HL-60 (cell line): Measurements from ENCODE around the gene SLC44A3.

Source experiments
- DNase-seq, 2 experiments: peaks; one replicate each; pipeline ENCODE4 v3.0.0-alpha.2; 2010 to 2020; ENCODE audit warnings: low read depth in 1 of 2, low spot score in 1 of 2
- H3K27ac ChIP-seq: fragments of 250-450 bp; sonication (Bioruptor Pico); replicated peaks from 2 replicates; pipeline ENCODE4 v1.5.1; 2020; ENCODE audit warnings: mild to moderate bottlenecking, moderate library complexity
- H3K27me3 ChIP-seq: fragments of 250-450 bp; sonication (Bioruptor Pico); 2 replicates; pipeline ENCODE4 v1.5.1; 2021; ENCODE audit warnings: mild to moderate bottlenecking, moderate library complexity; ENCODE audit not compliant: insufficient read depth, poor library complexity, severe bottlenecking
- H3K4me3 ChIP-seq: replicated peaks from 2 replicates; pipeline ENCODE4 v1.5.1; 2011; ENCODE audit warnings: mild to moderate bottlenecking, control low read depth, low read length; ENCODE audit not compliant: insufficient read depth
- GABPA ChIP-seq: IDR thresholded peaks from 2 replicates; pipeline ENCODE4 v1.6.1; 2012; ENCODE audit warnings: low read depth
- POLR2AphosphoS5 ChIP-seq: IDR thresholded peaks from 2 replicates; pipeline ENCODE4 v1.6.1; 2012; ENCODE audit warnings: low read depth
- SPI1 ChIP-seq: IDR thresholded peaks from 2 replicates; pipeline ENCODE4 v1.6.1; 2012; ENCODE audit warnings: low read depth, mild to moderate bottlenecking, borderline replicate concordance
- TF ChIP-seq, protein P1 (sequence below): IDR thresholded peaks from 2 replicates; pipeline ENCODE4 v1.6.1; 2012; ENCODE audit warnings: low read depth; ENCODE audit not compliant: insufficient replicate concordance
- TF ChIP-seq, protein P2 (sequence below): IDR thresholded peaks from one replicate; pipeline ENCODE4 v1.5.1; 2011; ENCODE audit warnings: low read length, control low read depth, inconsistent platforms; ENCODE audit not compliant: insufficient read depth

SLC44A3 gene

DNA sequence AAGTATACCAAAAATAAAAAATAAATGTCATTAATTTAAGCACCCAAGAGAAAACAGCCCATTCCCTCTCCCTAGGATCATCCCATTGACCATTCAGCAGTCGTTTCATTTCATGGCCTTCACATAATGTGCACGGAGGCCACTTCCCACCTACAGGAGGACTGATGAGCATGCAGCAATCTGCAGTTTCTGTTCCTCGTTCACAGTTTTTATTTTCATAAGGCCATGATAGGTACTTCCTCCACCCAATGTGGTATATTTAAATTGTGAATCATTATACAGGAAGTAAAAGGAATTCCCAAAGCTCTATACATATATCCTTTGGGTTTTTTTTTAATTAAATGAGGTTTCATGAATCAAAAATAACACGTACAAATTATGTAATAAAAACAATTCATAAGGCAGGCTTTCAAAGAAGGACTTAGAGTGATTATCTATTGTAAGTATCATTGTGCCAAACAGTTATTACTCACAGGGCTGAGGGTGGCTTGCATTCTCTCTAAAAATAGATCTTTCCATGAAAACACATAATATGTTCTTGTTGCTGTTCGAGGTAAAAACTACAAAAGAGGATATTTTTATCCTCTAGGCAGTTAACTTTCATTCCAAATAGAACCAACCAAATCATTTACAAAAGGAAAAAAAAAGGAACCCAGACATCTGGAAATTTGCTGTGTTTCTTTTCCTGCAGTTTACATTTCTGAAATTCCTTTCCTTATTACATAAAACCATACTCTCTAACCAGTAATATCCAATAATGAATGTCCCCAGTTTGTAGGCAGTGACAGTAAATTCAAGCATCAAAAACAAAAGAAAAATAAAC lies 27.5 kb upstream of the SLC44A3 start:
- Histone ChIP-seq H3K4me3 (no peak overlapping the region), H3K27ac (0 out of 2 replicates have a peak overlapping the region, but pooled peaks have one; percentile 8), H3K27me3 (no peaks in the 10 kb centered on the region)
- peak; percentile 33 to 64 for DNase-seq
- TF ChIP-seq, protein P1, sequence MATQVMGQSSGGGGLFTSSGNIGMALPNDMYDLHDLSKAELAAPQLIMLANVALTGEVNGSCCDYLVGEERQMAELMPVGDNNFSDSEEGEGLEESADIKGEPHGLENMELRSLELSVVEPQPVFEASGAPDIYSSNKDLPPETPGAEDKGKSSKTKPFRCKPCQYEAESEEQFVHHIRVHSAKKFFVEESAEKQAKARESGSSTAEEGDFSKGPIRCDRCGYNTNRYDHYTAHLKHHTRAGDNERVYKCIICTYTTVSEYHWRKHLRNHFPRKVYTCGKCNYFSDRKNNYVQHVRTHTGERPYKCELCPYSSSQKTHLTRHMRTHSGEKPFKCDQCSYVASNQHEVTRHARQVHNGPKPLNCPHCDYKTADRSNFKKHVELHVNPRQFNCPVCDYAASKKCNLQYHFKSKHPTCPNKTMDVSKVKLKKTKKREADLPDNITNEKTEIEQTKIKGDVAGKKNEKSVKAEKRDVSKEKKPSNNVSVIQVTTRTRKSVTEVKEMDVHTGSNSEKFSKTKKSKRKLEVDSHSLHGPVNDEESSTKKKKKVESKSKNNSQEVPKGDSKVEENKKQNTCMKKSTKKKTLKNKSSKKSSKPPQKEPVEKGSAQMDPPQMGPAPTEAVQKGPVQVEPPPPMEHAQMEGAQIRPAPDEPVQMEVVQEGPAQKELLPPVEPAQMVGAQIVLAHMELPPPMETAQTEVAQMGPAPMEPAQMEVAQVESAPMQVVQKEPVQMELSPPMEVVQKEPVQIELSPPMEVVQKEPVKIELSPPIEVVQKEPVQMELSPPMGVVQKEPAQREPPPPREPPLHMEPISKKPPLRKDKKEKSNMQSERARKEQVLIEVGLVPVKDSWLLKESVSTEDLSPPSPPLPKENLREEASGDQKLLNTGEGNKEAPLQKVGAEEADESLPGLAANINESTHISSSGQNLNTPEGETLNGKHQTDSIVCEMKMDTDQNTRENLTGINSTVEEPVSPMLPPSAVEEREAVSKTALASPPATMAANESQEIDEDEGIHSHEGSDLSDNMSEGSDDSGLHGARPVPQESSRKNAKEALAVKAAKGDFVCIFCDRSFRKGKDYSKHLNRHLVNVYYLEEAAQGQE = no peak
- TF ChIP-seq POLR2AphosphoS5 = no peak
- TF ChIP-seq GABPA = no peak
- peak; percentile 38; the same call in 1 of the 2 replicates for TF ChIP-seq SPI1
- TF ChIP-seq, protein P2, sequence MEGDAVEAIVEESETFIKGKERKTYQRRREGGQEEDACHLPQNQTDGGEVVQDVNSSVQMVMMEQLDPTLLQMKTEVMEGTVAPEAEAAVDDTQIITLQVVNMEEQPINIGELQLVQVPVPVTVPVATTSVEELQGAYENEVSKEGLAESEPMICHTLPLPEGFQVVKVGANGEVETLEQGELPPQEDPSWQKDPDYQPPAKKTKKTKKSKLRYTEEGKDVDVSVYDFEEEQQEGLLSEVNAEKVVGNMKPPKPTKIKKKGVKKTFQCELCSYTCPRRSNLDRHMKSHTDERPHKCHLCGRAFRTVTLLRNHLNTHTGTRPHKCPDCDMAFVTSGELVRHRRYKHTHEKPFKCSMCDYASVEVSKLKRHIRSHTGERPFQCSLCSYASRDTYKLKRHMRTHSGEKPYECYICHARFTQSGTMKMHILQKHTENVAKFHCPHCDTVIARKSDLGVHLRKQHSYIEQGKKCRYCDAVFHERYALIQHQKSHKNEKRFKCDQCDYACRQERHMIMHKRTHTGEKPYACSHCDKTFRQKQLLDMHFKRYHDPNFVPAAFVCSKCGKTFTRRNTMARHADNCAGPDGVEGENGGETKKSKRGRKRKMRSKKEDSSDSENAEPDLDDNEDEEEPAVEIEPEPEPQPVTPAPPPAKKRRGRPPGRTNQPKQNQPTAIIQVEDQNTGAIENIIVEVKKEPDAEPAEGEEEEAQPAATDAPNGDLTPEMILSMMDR = peak; percentile 6

DNA sequence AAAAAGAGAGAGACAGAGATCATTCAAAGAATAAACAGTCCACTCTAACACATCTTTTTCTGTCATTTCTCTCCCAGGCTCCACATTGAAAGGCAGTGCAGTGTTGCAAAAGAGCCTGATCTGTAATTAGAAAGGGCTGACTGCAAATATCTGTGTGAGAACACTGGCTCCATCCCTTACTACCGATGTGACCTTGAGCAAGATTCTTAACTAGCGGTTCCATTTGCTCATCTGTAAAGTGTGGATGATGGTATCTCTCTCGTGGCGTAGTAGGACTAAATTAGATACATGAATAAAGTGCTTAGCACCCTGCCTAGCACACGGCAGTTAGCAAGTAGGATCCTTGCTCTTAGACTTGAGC lies 26.9 kb upstream of the SLC44A3 start:
- TF ChIP-seq GABPA (no peak), POLR2AphosphoS5 (no peak)
- DNase-seq = no peak
- Histone ChIP-seq H3K27ac (no peak overlapping the region), H3K27me3 (no peaks in the 10 kb centered on the region), H3K4me3 (no peak overlapping the region)

DNA sequence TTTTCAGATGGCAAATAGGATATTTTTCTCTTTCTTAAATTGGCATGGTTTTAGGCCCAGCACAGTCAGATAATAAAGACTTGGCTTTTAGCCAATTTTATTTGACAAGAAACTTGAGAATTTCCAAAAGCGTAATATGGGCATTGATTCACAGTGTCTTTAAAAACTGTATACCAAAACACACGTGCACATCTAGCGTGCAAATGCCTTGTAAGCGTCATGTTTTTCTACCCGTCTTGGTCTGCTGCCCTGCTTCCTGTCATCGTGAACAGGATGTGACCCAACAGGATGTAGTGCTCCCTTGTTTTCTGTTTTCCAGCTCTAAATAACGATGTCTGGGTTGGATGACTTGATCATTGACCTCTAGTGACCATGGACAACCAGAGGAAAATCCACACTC lies 24.7 kb upstream of the SLC44A3 start:
- Histone ChIP-seq H3K4me3 (no peak overlapping the region), H3K27me3 (no peaks in the 10 kb centered on the region), H3K27ac (no peak overlapping the region)
- DNase-seq = no peak
- TF ChIP-seq GABPA = no peak
- TF ChIP-seq, protein P1 = no peak
- no peak for TF ChIP-seq POLR2AphosphoS5
- TF ChIP-seq, protein P2 = no peak
- TF ChIP-seq SPI1 = no peak

DNA sequence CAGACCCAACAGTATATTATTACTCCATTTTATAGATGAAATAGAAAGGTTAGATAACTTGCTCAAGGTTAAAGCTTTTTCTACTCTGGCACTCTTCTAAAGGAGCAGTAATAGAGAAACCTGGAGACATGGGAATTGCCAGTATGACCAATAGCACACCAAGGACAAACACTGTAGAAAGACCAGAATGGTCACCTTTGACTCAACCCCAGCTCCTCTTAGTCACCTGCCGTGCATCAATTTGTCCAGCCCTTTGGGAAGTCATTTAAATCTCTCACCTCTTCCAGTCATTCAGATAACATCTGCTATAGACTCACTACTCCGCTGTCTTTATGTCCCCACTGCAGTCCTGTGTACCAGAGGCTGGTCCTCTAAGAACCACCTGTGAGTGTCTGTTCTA lies 23.9 kb upstream of the SLC44A3 start:
- Histone ChIP-seq H3K4me3 (no peak overlapping the region), H3K27me3 (no peaks in the 10 kb centered on the region), H3K27ac (no peak overlapping the region)
- no peak for DNase-seq
- TF ChIP-seq GABPA = no peak
- TF ChIP-seq SPI1 = no peak
- TF ChIP-seq POLR2AphosphoS5 = no peak
- TF ChIP-seq, protein P1 = no peak
- TF ChIP-seq, protein P2 = no peak
